ENCODE results near the gene GUCA2A. TPM values are rescaled to one million over a fixed set of nuclear protein-coding genes. Genes with fewer than 3 reads are reported as not detected.
A peak's percentile ranks its signal among the peaks of the same experiment; 100 is the strongest.

Gene GUCA2A
- total and polyA plus RNA-seq, 2 experiments from 2014 or later: 8.7 to 13.5 TPM

GRCh38 chr1:42177541-42177981 lies 13.0 kb upstream of the GUCA2A start:
- Histone ChIP-seq H3K4me1 (ENCODE audit: insufficient read depth) (peaks cover 27% of the 10 kb centered on the region), H2AFZ (no peak overlapping the region), H3K4me3 (no peak overlapping the region), H4K20me1 (ENCODE audit: insufficient read depth, poor library complexity, severe bottlenecking) (no peaks in the 10 kb centered on the region), H3K36me3 (replicated peaks; ENCODE audit: insufficient read depth, low read depth) (no peaks in the 10 kb centered on the region), H3K9me3 (ENCODE audit: low read depth) (no peaks in the 10 kb centered on the region), H3K79me2 (no peaks in the 10 kb centered on the region), H3K9me2 (replicated peaks; ENCODE audit: insufficient read depth) (no peaks in the 10 kb centered on the region), H3K27me3 (no peaks in the 10 kb centered on the region), H3K27ac (peak overlapping the region; percentile 39), H3K4me2 (peak overlapping the region; percentile 30)
- 53% methylated on average over 6 of the region's 6 CpGs for WGBS (ENCODE audit: low lambda C conversion rate, missing lambda C conversion rate)
- TF ChIP-seq CTCF (IDR thresholded peaks at IDR 0.05; ENCODE audit: poor library complexity): no peak
- no peak for TF ChIP-seq EZH2 (IDR thresholded peaks at IDR 0.05; ENCODE audit: borderline replicate concordance)
- no peak for TF ChIP-seq EZH2phosphoT487 (IDR thresholded peaks at IDR 0.05; ENCODE audit: low read depth, severe bottlenecking, unreplicated experiment)
- DNase-seq (ENCODE audit: low spot score): peak; percentile 66

DNA sequence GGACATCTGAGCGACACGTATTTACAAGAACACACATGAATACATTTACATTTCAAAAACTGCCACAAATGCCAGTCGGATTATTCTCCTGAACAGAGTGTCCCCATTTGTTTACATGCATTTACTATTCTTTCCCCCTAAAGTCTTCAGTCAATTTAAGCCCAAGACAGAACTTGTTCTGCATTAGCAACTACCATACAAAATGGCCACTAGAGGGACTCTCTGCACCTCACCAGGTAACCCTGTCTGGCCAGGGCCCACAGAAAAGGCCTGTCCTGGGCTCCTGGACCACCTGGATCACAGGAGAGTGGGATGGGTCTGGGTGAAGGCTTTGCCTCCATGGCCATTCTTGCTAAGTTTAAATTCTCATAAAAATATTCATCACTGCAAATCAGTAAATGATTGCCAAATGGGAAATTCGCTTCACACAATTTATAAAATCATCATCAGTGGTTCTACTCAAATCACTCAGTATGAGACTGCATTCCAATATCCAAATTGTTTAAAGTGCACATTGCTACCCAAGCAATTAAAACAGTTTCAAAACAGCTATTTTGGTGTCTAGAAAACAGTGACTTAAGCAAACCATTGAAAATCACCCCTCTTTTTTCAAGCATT lies 12.5 kb upstream of the GUCA2A start:
- Histone ChIP-seq H3K27me3 (no peaks in the 10 kb centered on the region), H3K4me1 (ENCODE audit: insufficient read depth) (peaks cover 27% of the 10 kb centered on the region), H2AFZ (no peak overlapping the region), H3K79me2 (no peaks in the 10 kb centered on the region), H3K4me3 (no peak overlapping the region), H3K27ac (peak overlapping the region; percentile 39), H3K9me3 (ENCODE audit: low read depth) (no peaks in the 10 kb centered on the region), H3K9me2 (replicated peaks; ENCODE audit: insufficient read depth) (no peaks in the 10 kb centered on the region), H3K36me3 (replicated peaks; ENCODE audit: insufficient read depth, low read depth) (no peaks in the 10 kb centered on the region), H4K20me1 (ENCODE audit: insufficient read depth, poor library complexity, severe bottlenecking) (no peaks in the 10 kb centered on the region), H3K4me2 (no peak overlapping the region)
- 77% methylated on average over 4 of the region's 4 CpGs for WGBS (ENCODE audit: low lambda C conversion rate, missing lambda C conversion rate)
- peak; percentile 66 for DNase-seq (ENCODE audit: low spot score)
- TF ChIP-seq EZH2 (IDR thresholded peaks at IDR 0.05; ENCODE audit: borderline replicate concordance) (no peak), CTCF (IDR thresholded peaks at IDR 0.05; ENCODE audit: poor library complexity) (peak; percentile 73)

DNA sequence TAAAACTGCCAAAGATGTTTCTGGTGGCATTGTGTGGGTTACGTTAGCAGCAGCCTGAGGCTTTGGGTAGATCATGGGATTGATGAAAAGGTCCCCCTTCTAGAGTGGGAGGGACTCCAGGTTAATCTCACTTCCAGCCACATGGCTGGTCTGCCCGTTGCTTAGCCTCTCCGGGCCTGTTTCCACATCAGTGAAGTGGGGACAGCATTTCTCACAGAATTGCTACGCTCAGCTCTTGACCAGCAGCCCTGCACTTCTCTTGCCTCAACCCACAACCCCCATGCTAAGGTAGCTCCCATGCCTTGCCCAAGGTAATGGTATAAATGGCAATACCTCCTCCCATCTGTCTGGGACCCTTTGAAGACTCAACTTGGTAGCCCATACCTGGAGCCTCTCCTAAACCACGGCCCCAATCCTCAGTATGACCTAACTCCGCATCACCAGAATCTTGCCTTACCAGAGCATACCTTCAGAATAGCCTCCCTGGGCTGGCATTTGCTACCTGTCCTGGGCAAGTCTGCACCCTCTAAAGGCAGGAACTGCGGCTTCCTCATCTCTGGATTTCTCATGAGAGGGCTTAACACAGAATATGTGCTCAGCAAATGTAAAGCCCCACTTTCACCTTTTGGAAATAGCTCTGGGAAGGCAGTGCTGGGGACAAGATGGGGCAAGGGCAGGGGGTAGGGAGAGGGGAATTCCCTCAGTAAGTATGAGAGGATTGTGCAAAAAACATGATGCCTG lies 10.9 kb upstream of the GUCA2A start:
- Histone ChIP-seq H3K9me2 (replicated peaks; ENCODE audit: insufficient read depth) (no peaks in the 10 kb centered on the region), H3K9me3 (ENCODE audit: low read depth) (no peaks in the 10 kb centered on the region), H3K36me3 (replicated peaks; ENCODE audit: insufficient read depth, low read depth) (no peaks in the 10 kb centered on the region), H4K20me1 (ENCODE audit: insufficient read depth, poor library complexity, severe bottlenecking) (no peaks in the 10 kb centered on the region), H3K4me1 (ENCODE audit: insufficient read depth) (peaks cover 27% of the 10 kb centered on the region), H3K27ac (no peak overlapping the region), H2AFZ (no peak overlapping the region), H3K4me2 (no peak overlapping the region), H3K79me2 (no peaks in the 10 kb centered on the region), H3K4me3 (no peak overlapping the region), H3K27me3 (no peaks in the 10 kb centered on the region)
- DNase-seq (ENCODE audit: low spot score): no peak
- 80% methylated on average over 7 of the region's 7 CpGs for WGBS (ENCODE audit: low lambda C conversion rate, missing lambda C conversion rate)
- no peak for TF ChIP-seq EZH2 (IDR thresholded peaks at IDR 0.05; ENCODE audit: borderline replicate concordance)
- TF ChIP-seq CTCF (IDR thresholded peaks at IDR 0.05; ENCODE audit: poor library complexity): no peak
- no peak for TF ChIP-seq EZH2phosphoT487 (IDR thresholded peaks at IDR 0.05; ENCODE audit: low read depth, severe bottlenecking, unreplicated experiment)
